DND-41 (cell line): Measurements from ENCODE around the gene CFAP206.

Experiments
- ATAC-seq: fragments of 200-7000 bp; cut with Tn5 transposase; 3 replicates; pipeline ENCODE4 v1.9.1; 2021; ENCODE audit warnings: low read depth; ENCODE audit not compliant: insufficient read depth
- DNase-seq: peaks from one replicate; pipeline ENCODE4 v3.0.0-alpha.2; 2020
- H2AFZ ChIP-seq: 2 replicates; pipeline ENCODE4 v1.6.0; 2012; ENCODE audit warnings: low read depth, low read length
- H3K27ac ChIP-seq: 2 replicates; pipeline ENCODE4 v1.5.1; 2012; ENCODE audit warnings: low read length, inconsistent platforms
- H3K27me3 ChIP-seq: fragments of 200-600 bp; sonication (generic); 2 replicates; pipeline ENCODE4 v1.6.0; 2012; ENCODE audit warnings: low read length, mild to moderate bottlenecking, inconsistent platforms; ENCODE audit not compliant: insufficient read depth, poor library complexity
- H3K36me3 ChIP-seq: 2 replicates; pipeline ENCODE4 v1.5.1; 2012; ENCODE audit warnings: low read length, inconsistent platforms; ENCODE audit not compliant: insufficient read depth
- H3K4me1 ChIP-seq: 2 replicates; pipeline ENCODE4 v1.5.1; 2012; ENCODE audit warnings: mild to moderate bottlenecking, low read length; ENCODE audit not compliant: insufficient read depth
- H3K4me2 ChIP-seq: 2 replicates; pipeline ENCODE4 v1.6.0; 2012; ENCODE audit warnings: mild to moderate bottlenecking, moderate library complexity, low read length, inconsistent platforms; ENCODE audit not compliant: insufficient read depth
- H3K4me3 ChIP-seq, 2 experiments: fragments of 200-600 bp in 1 of 2; shearing (Covaris generic) in 1 of 2; 2 replicates each; pipeline ENCODE4 v1.5.1; 2012 to 2016; ENCODE audit warnings: inconsistent platforms in 2 of 2, low read length in 2 of 2, mild to moderate bottlenecking in 2 of 2, low read depth in 1 of 2, moderate library complexity in 1 of 2
- H3K79me2 ChIP-seq: 2 replicates; pipeline ENCODE4 v1.6.0; 2012; ENCODE audit warnings: low read length, inconsistent platforms; ENCODE audit not compliant: insufficient read depth
- H3K9ac ChIP-seq: 2 replicates; pipeline ENCODE4 v1.6.0; 2012; ENCODE audit warnings: low read depth, mild to moderate bottlenecking, inconsistent platforms, low read length, moderate library complexity
- H3K9me3 ChIP-seq: 2 replicates; pipeline ENCODE4 v1.5.1; 2012; ENCODE audit warnings: low read length, moderate library complexity, mild to moderate bottlenecking, inconsistent platforms; ENCODE audit not compliant: insufficient read depth, severe bottlenecking
- H4K20me1 ChIP-seq: 2 replicates; pipeline ENCODE4 v1.6.0; 2012; ENCODE audit warnings: low read length; ENCODE audit not compliant: insufficient read depth
- EZH2 ChIP-seq: IDR thresholded peaks from 3 replicates; pipeline ENCODE4 v1.6.1; 2012; ENCODE audit warnings: borderline replicate concordance, low read depth, mild to moderate bottlenecking, moderate library complexity, low read length, inconsistent platforms; ENCODE audit not compliant: severe bottlenecking
- TF ChIP-seq, protein P1 (sequence below): IDR thresholded peaks from 2 replicates; pipeline ENCODE4 v1.5.1; 2012; ENCODE audit warnings: borderline replicate concordance, low read length, moderate library complexity, mild to moderate bottlenecking; ENCODE audit not compliant: poor library complexity, severe bottlenecking; ENCODE audit errors: extremely low read depth

CFAP206 gene

GRCh38 chr6:87408721-87409155 is 966 bp downstream of the CFAP206 start:
- Histone ChIP-seq H4K20me1 (no peaks in the 10 kb centered on the region), H3K4me3 (peak overlapping the region; percentile 39 to 68; a peak in 3 of 4 replicates), H3K79me2 (no peaks in the 10 kb centered on the region), H2AFZ (peak overlapping the region; percentile 92), H3K4me1 (peaks cover 17% of the 10 kb centered on the region), H3K4me2 (peak overlapping the region; percentile 80), H3K27ac (peak overlapping the region; percentile 67), H3K36me3 (no peaks in the 10 kb centered on the region), H3K9ac (peak overlapping the region; percentile 62), H3K27me3 (peaks cover 20% of the 10 kb centered on the region), H3K9me3 (no peaks in the 10 kb centered on the region)
- DNase-seq (no peak), ATAC-seq (no peak)
- TF ChIP-seq EZH2 = no peak
- TF ChIP-seq, protein P1, sequence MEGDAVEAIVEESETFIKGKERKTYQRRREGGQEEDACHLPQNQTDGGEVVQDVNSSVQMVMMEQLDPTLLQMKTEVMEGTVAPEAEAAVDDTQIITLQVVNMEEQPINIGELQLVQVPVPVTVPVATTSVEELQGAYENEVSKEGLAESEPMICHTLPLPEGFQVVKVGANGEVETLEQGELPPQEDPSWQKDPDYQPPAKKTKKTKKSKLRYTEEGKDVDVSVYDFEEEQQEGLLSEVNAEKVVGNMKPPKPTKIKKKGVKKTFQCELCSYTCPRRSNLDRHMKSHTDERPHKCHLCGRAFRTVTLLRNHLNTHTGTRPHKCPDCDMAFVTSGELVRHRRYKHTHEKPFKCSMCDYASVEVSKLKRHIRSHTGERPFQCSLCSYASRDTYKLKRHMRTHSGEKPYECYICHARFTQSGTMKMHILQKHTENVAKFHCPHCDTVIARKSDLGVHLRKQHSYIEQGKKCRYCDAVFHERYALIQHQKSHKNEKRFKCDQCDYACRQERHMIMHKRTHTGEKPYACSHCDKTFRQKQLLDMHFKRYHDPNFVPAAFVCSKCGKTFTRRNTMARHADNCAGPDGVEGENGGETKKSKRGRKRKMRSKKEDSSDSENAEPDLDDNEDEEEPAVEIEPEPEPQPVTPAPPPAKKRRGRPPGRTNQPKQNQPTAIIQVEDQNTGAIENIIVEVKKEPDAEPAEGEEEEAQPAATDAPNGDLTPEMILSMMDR = no peak

- no peak overlapping the region for H3K4me2 ChIP-seq
- no peaks in the 10 kb centered on the region for H4K20me1 ChIP-seq
- no peak overlapping the region for H3K27ac ChIP-seq
- no peak for ATAC-seq
- H3K79me2 ChIP-seq = no peaks in the 10 kb centered on the region
- H3K4me1 ChIP-seq = no peaks in the 10 kb centered on the region
- H2AFZ ChIP-seq = no peak overlapping the region
- H3K9ac ChIP-seq = no peak overlapping the region
- TF ChIP-seq, protein P1 = no peak
- TF ChIP-seq EZH2 = no peak
- no peaks in the 10 kb centered on the region for H3K36me3 ChIP-seq
- H3K27me3 ChIP-seq = peaks cover 15% of the 10 kb centered on the region
- no peaks in the 10 kb centered on the region for H3K9me3 ChIP-seq
- no peak for DNase-seq
- H3K4me3 ChIP-seq = no peak overlapping the region
Measured at GRCh38 chr6:87419266-87419665, 11.5 kb downstream of the CFAP206 start.

DNA sequence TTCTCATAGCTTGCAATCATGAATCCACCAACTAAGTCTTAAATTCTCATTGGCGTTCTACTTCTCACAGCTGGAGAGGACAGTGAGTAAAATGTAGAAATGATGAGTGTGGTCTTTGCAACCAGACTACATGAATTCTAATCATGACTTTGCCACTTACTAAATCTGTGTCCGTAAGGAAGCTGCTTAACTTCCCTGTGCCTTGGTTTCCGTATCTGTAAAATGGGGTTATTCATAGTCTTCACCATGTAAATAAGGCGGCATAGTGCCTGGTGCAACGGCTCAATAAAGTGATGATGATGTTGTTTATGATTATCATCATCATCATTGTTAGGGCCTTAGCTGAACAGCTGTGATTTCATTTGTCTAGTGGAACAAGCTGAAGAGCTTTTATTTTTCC is 12.6 kb downstream of the CFAP206 start:
- no peak overlapping the region for H3K27ac ChIP-seq
- no peaks in the 10 kb centered on the region for H3K4me1 ChIP-seq
- H3K27me3 ChIP-seq = peaks cover 12% of the 10 kb centered on the region
- H4K20me1 ChIP-seq = no peaks in the 10 kb centered on the region
- no peak overlapping the region for H3K4me2 ChIP-seq
- H3K4me3 ChIP-seq = no peak overlapping the region
- no peak for ATAC-seq
- H3K79me2 ChIP-seq = no peaks in the 10 kb centered on the region
- H3K36me3 ChIP-seq = no peaks in the 10 kb centered on the region
- DNase-seq = no peak
- TF ChIP-seq EZH2 = no peak
- TF ChIP-seq, protein P1 = no peak
- H3K9me3 ChIP-seq = no peaks in the 10 kb centered on the region
- H2AFZ ChIP-seq = no peak overlapping the region
- no peak overlapping the region for H3K9ac ChIP-seq

- Histone ChIP-seq H3K9me3 (no peaks in the 10 kb centered on the region), H4K20me1 (no peaks in the 10 kb centered on the region), H3K27ac (no peak overlapping the region), H3K4me2 (no peak overlapping the region), H3K4me3 (no peak overlapping the region), H3K9ac (no peak overlapping the region), H3K79me2 (no peaks in the 10 kb centered on the region), H3K36me3 (no peaks in the 10 kb centered on the region), H3K27me3 (peaks cover 7% of the 10 kb centered on the region), H3K4me1 (no peaks in the 10 kb centered on the region), H2AFZ (no peak overlapping the region)
- DNase-seq (no peak), ATAC-seq (no peak)
- TF ChIP-seq EZH2 = no peak
- TF ChIP-seq, protein P1 = no peak
Measured at GRCh38 chr6:87421576-87421975, 13.8 kb downstream of the CFAP206 start.
